Posterior vena cava (tissue), 2 donors: Measurements from ENCODE around the gene NRXN3. TPM values are rescaled to one million over a fixed set of nuclear protein-coding genes. Genes with fewer than 3 reads are reported as not detected.

ENCODE experiments used
- DNase-seq: peaks from one replicate; pipeline ENCODE4 v3.0.0-alpha.2; 2020; ENCODE audit warnings: low spot score
- intact Hi-C, 2 donors: fragments of 100-400 bp; cut with DNase I; formaldehyde crosslinking; loops; one replicate each; pipeline versions ENCODE4 v1.14.1 to v1.14.2; 2022 to 2023
- total RNA-seq, 2 donors: library from RNA; stranded (reverse); fragmentation: NEBNext Ultra II Directional; extraction: Animal tissue kit (Norgen Biotek cat#: 25700); gene quantifications; one replicate each; pipeline ENCODE4 v1.2.1, GENCODE V29; 2021
- donor health status: DM: yes; HTN: yes; CAD: no.
- donor health status: DM: yes; HTN: yes; CAD: no.

NRXN3 gene
- total RNA-seq, 2 donors from 2014 or later: 11.8 to 14.3 TPM

DNA sequence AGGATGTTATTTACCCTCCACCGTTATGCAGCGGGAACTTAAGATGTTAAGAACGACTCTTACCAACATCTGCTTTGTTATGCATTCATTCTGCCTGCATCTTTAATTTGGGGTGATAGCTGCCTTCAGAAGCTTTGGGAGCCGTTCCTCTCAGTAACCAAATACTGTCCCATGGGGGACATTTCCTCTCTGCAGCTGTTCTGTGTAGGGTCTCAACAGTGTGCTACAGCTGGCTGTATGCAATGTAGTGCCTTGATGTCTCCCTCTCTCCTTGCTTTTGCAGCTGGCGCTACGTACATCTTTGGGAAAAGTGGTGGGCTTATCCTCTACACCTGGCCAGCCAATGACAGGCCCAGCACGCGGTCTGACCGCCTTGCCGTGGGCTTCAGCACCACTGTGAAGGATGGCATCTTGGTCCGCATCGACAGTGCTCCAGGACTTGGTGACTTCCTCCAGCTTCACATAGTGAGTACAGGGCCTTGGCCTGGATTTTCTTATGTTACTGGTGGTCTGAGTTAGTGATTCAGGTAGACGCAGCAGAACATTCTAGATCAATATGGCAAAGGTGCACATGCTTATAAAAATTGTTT is 1296.9 kb downstream of the NRXN3 start:
- intact Hi-C loops: no loop called here
- no peak for DNase-seq

DNA sequence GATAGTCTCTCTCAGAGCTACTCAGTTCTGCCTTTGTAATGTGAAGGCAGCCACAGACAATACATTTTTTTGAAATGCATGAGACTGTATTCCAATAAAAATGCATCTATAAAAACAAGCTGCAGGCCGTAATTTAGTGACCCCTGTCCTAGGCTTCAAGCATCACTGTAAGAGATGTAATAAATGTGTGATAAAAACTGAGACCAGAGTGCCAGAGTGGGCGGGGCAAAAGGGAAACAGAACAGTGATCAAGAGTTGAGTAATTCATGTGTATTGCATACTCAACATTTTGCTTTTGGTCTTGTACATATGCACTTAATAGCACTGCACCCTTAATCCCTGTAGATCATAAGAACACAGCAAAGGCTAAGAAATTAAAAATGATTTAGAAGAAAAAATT is 1297.7 kb downstream of the NRXN3 start:
- intact Hi-C loops: no loop called here
- DNase-seq: no peak

DNA sequence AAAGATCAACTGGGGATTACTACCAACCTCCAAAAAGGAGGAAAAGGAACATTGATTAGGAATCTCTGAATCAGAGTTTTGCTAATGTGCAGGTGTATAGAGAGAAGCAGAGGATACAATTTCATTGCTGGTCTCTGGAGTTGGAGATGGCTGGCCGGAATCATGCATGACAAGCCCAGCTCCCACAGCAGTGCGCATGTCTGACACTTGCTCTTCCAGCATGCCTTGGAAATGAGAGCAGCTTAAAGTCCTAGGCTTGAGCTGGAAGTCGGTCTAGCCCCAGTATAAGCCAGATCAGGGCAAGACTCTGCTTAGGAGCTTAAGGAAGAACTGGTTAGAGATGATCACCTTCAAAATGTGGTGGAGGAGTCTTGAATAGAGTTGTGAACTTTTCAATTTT is 1298.3 kb downstream of the NRXN3 start:
- intact Hi-C loops: no loop called here
- no peak for DNase-seq

- intact Hi-C loops: no loop called here
These were observed 1303.5 kb downstream of the NRXN3 start for GRCh38 chr14:79473651-79474050.

DNA sequence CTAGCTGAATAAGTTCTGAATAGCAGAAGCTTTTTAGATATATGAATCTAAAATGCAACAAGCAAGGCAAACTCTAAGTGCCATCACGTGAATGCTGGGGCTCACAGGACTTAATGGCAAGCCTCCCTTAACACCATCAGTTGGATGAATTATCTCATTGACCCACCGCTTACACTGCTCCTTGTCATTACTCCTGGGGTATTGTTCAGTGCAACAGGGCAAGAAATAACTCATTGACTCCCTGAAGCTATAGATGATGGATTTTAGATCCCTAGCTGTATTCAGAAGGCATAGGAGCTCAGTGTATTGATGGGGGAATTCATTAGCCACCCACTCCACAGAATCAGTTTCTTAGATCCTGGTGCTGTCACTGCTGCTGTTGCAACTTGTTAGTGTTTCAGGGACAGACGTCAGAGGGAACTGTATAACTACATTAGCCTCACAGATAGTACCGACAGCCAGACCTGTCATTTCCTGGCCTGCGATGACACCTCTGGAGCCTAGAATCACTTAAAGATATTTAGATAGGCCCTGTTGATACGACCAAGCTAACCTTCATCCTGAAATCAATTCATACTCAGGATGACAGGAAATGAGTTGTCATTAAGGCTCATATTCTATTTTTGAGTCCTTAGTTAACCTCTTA is 1305.8 kb downstream of the NRXN3 start:
- intact Hi-C loops: no loop called here
- no peak for DNase-seq

More at GRCh38 chr14:79473651-79474050, 1303.5 kb downstream of the NRXN3 start:
- no peak for DNase-seq

DNA sequence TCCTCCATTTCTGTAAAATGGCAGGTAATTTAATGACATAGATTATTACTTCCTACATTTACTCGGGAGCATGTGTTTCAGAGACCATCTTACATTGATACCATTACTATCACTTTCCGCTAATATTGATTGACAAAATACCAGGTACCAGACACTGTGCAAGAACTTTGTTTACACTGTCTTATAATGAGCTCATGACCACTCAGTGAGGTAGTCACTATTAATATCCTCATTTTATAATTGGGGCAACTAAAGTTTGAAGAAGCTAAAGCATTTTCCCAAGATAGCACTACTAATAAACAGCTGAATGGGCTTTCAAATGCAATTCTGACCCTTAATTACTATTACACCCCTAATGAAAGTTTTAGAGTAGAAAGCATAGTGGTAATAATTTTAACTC is 1306.4 kb downstream of the NRXN3 start:
- intact Hi-C loops: no loop called here
- no peak for DNase-seq

DNA sequence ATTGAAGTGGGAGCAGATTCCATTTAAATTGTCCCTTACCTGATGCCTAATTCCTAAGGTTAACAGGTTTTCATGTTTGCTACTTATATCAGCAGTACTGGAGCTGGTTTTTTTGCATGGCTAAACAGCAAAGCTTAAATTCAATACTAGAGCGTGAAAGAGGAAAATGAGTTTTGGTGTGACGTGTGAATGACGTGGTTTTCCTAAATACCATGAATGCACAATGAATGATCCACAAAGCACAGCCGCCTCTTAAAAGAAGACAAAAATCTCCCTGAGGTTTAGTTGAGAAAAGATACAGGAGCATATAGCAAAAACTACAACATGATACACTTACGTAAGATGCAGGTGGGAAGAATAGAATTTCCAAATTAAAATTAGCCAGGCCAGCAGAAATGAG is 1310.0 kb downstream of the NRXN3 start:
- intact Hi-C loops: no loop called here
- DNase-seq: no peak

DNA sequence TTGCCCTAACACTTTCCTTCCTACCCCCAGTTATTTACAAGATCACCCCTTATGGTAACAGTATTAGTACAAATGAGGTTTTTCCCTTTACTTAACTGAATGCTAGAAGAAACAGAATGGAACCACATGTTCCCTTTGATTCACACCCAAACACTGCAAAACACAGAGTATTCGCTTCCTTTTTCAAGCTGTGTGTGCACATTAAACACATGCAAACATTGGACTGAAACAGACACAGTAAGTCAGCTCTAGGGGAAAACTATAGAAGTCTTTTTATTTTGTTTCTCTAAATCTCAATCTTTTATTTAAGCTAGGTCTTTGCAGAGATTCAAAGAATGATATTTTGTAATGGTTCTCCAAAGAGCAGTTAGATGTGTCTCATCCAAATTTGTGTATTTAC is 1312.7 kb downstream of the NRXN3 start:
- no peak for DNase-seq
- intact Hi-C loops: no loop called here

DNA sequence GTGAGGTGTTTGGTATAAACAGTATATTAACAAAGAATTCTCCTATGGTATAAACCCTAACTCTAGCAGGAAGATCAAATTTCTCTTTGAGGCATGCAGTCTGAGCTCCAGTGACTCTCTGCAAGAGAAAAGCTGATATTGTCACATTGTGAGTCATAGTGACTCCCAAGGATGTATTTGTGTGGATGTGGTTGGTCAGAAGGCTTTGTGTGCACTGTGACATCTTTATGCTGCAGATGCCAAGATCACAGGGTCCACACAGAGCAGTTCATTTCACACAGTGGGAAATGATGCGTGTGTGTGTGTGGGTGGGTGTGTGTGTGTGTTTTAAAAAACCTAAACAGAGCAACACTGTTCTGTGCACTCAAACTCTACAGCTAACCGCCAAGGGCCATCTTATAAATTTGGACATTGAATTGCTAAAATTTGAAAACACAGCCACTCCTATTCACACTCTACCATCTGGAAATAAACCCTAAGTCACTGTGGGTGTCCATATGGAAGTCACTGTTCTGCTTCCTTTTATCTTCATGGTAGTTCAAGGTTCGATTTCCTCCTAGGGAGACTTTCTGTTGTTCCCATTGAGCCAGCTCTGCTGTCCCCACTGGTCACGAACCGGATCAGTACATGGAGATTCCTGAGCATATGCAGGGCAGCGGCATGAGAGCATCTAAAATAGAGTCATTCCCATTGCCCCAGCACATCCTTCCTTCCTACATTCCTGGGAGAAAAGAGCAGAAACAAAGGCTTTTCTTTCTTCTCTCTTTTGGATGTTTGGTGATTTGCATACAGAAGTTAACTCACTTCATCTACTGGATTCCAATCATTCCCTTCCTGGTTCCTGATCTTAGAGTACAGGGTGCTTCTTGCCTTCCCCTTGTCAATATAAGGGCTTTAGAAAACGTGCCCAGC is 1313.6 kb downstream of the NRXN3 start:
- no peak for DNase-seq
- intact Hi-C loops: no loop called here

- DNase-seq: no peak
- intact Hi-C loops: no loop called here
These were observed 1317.5 kb downstream of the NRXN3 start for GRCh38 chr14:79487632-79488031.

GRCh38 chr14:79491161-79491560 is 1321.0 kb downstream of the NRXN3 start:
- no peak for DNase-seq
- intact Hi-C loops: no loop called here

DNA sequence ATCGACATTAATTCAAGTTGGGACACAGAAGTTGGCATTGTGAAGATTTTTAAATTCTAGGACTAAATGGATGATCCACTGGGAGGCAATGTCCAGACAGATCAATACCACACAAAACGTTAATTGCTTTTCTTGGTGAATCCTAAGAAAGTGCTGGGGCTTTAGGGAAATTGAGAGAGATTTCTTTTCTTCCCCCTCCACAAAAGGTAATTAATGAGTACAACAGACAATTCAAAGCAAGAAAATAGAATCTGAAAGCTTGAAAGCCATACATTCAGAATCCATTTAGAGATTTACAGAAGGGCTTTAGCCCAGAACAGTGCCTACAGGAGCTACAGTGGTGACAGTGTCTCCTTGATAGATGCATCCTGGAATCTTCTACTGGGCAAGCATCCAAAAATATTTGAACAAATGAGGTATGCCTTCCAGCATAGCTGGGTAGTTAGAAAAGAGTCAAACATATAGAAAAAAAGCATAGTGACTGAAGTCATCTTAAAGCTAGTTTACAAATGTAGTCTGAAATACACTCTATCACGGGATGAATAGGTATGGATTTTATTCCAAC is 1323.0 kb downstream of the NRXN3 start:
- intact Hi-C loops: no loop called here
- no peak for DNase-seq

GRCh38 chr14:79496701-79497100 is 1326.5 kb downstream of the NRXN3 start:
- intact Hi-C loops: no loop called here
- no peak for DNase-seq

DNA sequence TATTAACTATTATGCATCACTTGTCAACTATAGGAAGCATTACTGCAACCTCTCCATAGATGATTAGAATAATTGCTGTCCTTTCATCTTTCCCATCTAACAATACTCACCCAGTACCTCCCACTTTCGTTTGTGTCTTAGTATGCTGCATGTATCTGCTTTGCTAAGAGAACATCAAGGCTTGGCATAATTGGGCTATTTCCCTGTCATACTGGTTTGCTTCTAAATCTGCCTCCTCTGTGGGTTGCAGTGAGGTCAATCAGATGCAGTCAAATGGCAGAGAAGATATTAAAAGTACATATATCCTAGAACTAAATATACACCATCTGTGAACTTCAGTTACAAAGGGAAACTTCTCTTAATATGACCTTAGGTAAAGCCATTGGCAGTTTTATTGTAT is 1330.3 kb downstream of the NRXN3 start:
- DNase-seq: no peak
- intact Hi-C loops: no loop called here

DNA sequence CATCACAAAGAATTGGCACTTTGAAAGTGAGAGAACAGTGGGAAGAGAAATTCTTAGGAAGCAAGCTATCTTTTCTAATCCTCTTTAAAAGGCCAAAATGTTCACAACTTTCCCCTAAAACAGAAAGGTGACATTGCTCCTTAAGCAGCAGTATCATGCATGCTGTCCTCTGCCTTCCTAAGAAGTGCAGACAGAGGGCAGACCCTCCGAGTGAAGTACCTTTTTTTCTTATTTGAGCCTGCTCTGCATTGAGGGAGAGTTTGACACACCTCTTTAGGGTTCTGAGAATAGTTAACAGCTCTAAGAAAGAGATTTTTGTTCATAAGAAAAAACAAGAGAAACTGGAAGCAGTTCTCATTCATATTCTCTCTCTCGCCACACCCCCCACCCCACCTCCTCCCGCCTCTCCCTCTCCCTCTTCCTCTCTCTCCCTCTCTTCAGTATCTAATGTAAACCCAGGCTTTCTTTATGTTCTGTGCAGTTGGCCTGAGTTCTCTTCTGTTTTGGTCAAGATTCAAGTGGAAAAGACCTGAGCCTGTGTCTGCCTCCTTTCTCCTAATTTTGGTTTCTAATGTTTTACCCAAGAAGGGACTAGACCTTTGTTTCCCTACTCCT is 1332.1 kb downstream of the NRXN3 start:
- no peak for DNase-seq
- intact Hi-C loops: no loop called here

DNA sequence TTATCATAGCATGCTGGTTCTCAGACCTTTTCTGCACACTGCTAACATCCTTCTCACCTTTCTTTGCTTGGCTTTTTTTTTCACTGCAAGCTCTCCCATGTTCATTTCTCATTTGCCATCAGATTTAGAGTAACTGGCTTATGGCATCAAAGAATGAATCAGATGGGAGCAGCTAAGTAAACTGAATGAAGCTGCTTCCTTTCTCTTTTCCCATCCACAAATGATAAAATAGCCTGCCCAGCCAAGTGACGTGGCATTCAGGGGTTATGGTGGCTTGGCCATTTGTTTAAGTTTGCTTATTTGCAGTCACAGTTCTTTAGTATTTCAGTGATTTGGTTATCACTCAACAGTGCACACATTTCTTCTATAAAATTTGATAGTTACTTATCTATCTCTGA is 1332.6 kb downstream of the NRXN3 start:
- intact Hi-C loops: no loop called here
- no peak for DNase-seq

DNA sequence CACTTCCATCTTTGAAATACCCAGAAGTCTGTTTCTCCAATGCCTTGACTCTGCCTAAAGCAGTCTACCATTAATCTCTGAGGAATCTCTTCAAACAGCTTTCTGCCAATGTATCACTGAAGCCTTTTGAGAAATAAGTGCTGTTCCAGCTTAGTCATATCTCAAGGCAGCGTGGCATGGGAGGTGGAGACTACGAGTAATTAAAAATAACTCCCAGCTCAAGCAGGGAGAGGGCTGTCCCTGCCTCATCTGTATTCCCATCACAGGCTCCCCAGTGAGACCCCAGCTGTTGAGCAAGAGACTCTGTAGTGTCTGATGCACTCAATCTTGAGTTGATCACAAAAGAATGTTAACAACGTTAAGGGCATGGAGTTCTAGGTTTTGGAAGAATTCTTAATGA is 1340.5 kb downstream of the NRXN3 start:
- no peak for DNase-seq
- intact Hi-C loops: no loop called here

DNA sequence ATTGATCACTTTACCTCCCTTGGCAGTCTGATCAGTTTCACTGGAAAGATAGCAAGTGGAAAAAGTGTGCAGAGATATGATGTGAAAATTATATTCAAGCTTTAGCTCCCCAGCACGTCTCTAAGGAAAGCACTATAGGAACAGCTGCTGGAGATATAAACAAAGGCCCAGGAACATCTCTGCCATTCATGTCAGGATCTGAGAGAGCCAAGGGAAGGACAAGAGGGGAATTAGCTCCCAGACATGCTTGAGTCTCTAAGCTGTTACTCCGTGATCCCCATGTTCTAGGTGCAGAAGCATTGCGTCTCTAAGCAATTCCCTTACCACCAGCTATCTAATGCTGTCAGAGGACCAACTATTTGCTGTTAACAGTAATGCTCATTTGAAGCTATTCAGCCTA is 1341.0 kb downstream of the NRXN3 start:
- intact Hi-C loops: no loop called here
- no peak for DNase-seq

- no peak for DNase-seq
- intact Hi-C loops: no loop called here
These were observed 1343.3 kb downstream of the NRXN3 start for GRCh38 chr14:79513446-79513845.

DNA sequence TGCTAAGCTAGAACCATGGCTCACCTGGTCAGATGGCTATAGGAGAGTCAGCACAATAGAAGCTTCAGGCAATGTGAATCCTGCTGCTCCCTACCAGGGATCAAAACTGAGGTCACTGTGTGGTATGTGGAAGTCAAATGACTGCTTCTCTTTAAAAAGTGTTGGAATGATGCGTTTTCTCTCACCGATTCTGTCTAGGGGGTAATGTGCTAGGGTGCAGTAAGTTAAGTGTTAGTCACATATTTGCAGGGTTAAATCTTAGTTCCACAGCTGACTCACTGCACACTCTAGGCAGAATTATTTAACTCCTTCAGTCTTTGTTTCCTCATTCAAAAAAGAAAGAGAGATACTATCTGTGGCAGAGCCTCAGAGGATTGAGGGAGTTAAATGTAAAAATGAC is 1344.5 kb downstream of the NRXN3 start:
- intact Hi-C loops: no loop called here
- DNase-seq: no peak
